ENCODE results near the gene OR7A10. TPM values are rescaled to one million over a fixed set of nuclear protein-coding genes. Genes with fewer than 3 reads are reported as not detected.

OR7A10 gene
- total and polyA plus RNA-seq, 7 donors = not detected

- TF ChIP-seq CTCF (IDR thresholded peaks at IDR 0.05) = no peak
- no peak for TF ChIP-seq EP300 (IDR thresholded peaks at IDR 0.05)
- no peak for TF ChIP-seq POLR2AphosphoS5 (IDR thresholded peaks at IDR 0.05)
- no peak for TF ChIP-seq POLR2A (IDR thresholded peaks at IDR 0.05)
- H3K4me1 ChIP-seq = no peaks in the 10 kb centered on the region
- DNase-seq = no peak
- H3K27ac ChIP-seq = no peak overlapping the region
- peaks cover 0 to 9% (median 0%) of the 10 kb centered on the region in 3 donors for H3K27me3 ChIP-seq
- H3K9me3 ChIP-seq = no peaks in the 10 kb centered on the region
- no peak overlapping the region for H3K4me3 ChIP-seq
- intact Hi-C loops (cut with DNase I) = no loop called here
- WGBS, 2 donors = 80 to 85% methylated on average over 5 of the region's 5 CpGs
- no peaks in the 10 kb centered on the region for H3K36me3 ChIP-seq
Measured at GRCh38 chr19:14868497-14868896, 19.8 kb upstream of the OR7A10 start.

GRCh38 chr19:14843578-14843977 lies 5.1 kb downstream of the OR7A10 start:
- Histone ChIP-seq H3K9me3 (peaks cover 0 to 2% (median 0%) of the 10 kb centered on the region in 4 donors), H3K27me3 (peaks cover 0 to 5% (median 3%) of the 10 kb centered on the region in 3 donors), H3K4me3 (no peak overlapping the region), H3K4me1 (no peaks in the 10 kb centered on the region), H3K27ac (no peak overlapping the region), H3K36me3 (no peaks in the 10 kb centered on the region)
- intact Hi-C loops (cut with DNase I) = no loop called here
- 63 to 64% methylated on average over 6 of the region's 6 CpGs for WGBS, 2 donors
- no peak for DNase-seq
- peak in 1 of 4 donors; percentile 43 for TF ChIP-seq POLR2AphosphoS5 (IDR thresholded peaks at IDR 0.05)
- TF ChIP-seq EP300 (IDR thresholded peaks at IDR 0.05) = no peak

- Histone ChIP-seq H3K36me3 (no peaks in the 10 kb centered on the region), H3K4me1 (no peaks in the 10 kb centered on the region), H3K9me3 (peaks cover 0 to 2% (median 0%) of the 10 kb centered on the region in 4 donors), H3K27me3 (peaks cover 0 to 5% (median 3%) of the 10 kb centered on the region in 3 donors), H3K4me3 (no peak overlapping the region), H3K27ac (no peak overlapping the region)
- 46 to 60% methylated on average over 2 of the region's 2 CpGs for WGBS, 2 donors
- intact Hi-C loops (cut with DNase I) = no loop called here
- DNase-seq = no peak
- TF ChIP-seq CTCF (IDR thresholded peaks at IDR 0.05) = no peak
- TF ChIP-seq EP300 (IDR thresholded peaks at IDR 0.05) = no peak
- no peak for TF ChIP-seq POLR2A (IDR thresholded peaks at IDR 0.05)
- TF ChIP-seq POLR2AphosphoS5 (IDR thresholded peaks at IDR 0.05) = no peak
Measured at GRCh38 chr19:14843169-14843568, 5.6 kb downstream of the OR7A10 start.

DNA sequence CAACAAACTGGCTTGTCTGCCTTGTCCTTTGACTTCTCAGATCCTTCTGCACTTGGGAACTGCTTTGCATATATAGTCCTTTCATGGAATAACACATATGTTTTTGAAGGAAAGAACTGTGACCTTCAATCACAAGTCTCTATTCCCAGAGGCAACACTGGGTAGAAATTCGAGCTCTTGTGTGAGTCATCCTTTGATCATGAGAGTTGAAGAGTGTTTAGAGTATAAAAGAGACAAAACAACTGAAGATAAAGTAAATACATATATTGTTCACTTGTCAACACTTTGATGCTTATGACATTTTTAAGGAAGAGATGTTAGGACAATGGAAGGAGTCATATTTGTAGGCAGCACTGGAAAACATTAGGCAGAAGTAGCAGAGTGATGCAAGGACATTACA lies 8.5 kb downstream of the OR7A10 start:
- DNase-seq = no peak
- 13 to 54% methylated on average over 1 of the region's 1 CpG for WGBS, 2 donors
- H3K36me3 ChIP-seq = no peaks in the 10 kb centered on the region
- peaks cover 0 to 2% (median 0%) of the 10 kb centered on the region in 4 donors for H3K9me3 ChIP-seq
- TF ChIP-seq POLR2AphosphoS5 (IDR thresholded peaks at IDR 0.05) (no peak), CTCF (IDR thresholded peaks at IDR 0.05) (no peak), EP300 (IDR thresholded peaks at IDR 0.05) (no peak), POLR2A (IDR thresholded peaks at IDR 0.05) (no peak)
- H3K27me3 ChIP-seq = peaks cover 0 to 1% (median 0%) of the 10 kb centered on the region in 3 donors
- intact Hi-C loops (cut with DNase I) = no loop called here
- no peak overlapping the region for H3K4me3 ChIP-seq
- no peak overlapping the region for H3K27ac ChIP-seq
- no peaks in the 10 kb centered on the region for H3K4me1 ChIP-seq

- H3K9me3 ChIP-seq = peaks cover 0 to 2% (median 0%) of the 10 kb centered on the region in 4 donors
- WGBS, 2 donors = 65 to 73% methylated on average over 4 of the region's 4 CpGs
- H3K4me1 ChIP-seq = no peaks in the 10 kb centered on the region
- no peaks in the 10 kb centered on the region for H3K27me3 ChIP-seq
- intact Hi-C loops (cut with DNase I) = no loop called here
- no peak overlapping the region for H3K4me3 ChIP-seq
- no peak for TF ChIP-seq CTCF (IDR thresholded peaks at IDR 0.05)
- TF ChIP-seq EP300 (IDR thresholded peaks at IDR 0.05) = no peak
- no peak for TF ChIP-seq POLR2A (IDR thresholded peaks at IDR 0.05)
- TF ChIP-seq POLR2AphosphoS5 (IDR thresholded peaks at IDR 0.05) = no peak
- no peak for DNase-seq
- H3K36me3 ChIP-seq = no peaks in the 10 kb centered on the region
- H3K27ac ChIP-seq = no peak overlapping the region
Measured at GRCh38 chr19:14837391-14837790, 11.3 kb downstream of the OR7A10 start.

Measured in sigmoid colon (tissue), 7 donors.